BJ (cell line): ENCODE data around the gene PRKD1. TPM values are rescaled to one million over a fixed set of nuclear protein-coding genes. Genes with fewer than 3 reads are reported as not detected.

Source experiments
- CTCF ChIA-PET: fragments of 350-600 bp; formaldehyde crosslinking; extraction: SDS; loops from one replicate; lab custom pipeline; 2021; ENCODE audit warnings: antibody characterized with exemption, inconsistent platforms; lab: Yijun Ruan, JAX
- POLR2A ChIA-PET: fragments of 300-600 bp; sonication (Branson Sonifier 250); formaldehyde crosslinking; extraction: SDS; loops from one replicate; lab custom pipeline; 2021; ENCODE audit warnings: antibody characterized with exemption; lab: Charles Lee
- DNase-seq: peaks from one replicate; pipeline ENCODE4 v3.0.0-alpha.2; 2011; ENCODE audit warnings: low read depth
- H3K27me3 ChIP-seq: 2 replicates; pipeline ENCODE4 v1.6.0; 2011; ENCODE audit warnings: low read length; ENCODE audit not compliant: control insufficient read depth, insufficient read depth
- H3K36me3 ChIP-seq: 2 replicates; pipeline ENCODE4 v1.5.1; 2011; ENCODE audit warnings: low read length; ENCODE audit not compliant: control insufficient read depth, insufficient read depth
- H3K4me3 ChIP-seq: 2 replicates; pipeline ENCODE4 v1.5.1; 2011; ENCODE audit warnings: low read depth, mild to moderate bottlenecking, control low read depth, low read length
- polyA plus RNA-seq: library from polyadenylated mRNA; depleted of rRNA; stranded (reverse); fragments of >200 nt; gene quantifications from 2 replicates; pipeline ENCODE4 v1.2.3, GENCODE V29; 2011
- TF ChIP-seq, protein P1 (sequence below): IDR thresholded peaks from 2 replicates; pipeline ENCODE4 v1.5.1; 2011; ENCODE audit warnings: low read depth, mild to moderate bottlenecking, control low read depth, inconsistent platforms, low read length, moderate library complexity; ENCODE audit not compliant: insufficient read depth

The PRKD1 gene
- polyA plus RNA-seq, 1 experiment, result 19.8 TPM

DNA sequence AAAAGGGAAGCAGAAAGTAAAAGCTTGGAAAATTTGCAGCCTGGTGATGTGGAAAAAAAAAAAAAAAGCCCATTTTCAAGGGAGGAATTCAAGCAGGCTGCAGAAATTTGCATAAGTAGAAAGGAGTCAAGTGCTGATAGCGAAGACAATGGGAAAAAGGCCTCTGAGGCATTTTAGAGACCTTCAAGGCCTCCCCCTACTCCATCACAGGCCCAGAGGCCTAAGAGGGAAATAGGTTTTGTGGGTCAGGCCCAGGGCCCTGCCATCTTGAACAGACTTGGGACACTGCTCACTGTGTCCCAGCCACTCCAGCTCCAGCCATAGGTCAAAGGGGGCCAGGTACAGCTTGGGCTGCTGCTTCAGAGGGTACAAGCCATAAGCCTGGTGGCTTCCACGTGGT, 13.8 kb upstream of the PRKD1 start:
- no peak for DNase-seq
- Histone ChIP-seq H3K4me3 (no peak overlapping the region), H3K36me3 (no peaks in the 10 kb centered on the region), H3K27me3 (no peaks in the 10 kb centered on the region)
- CTCF ChIA-PET, result interaction anchor here (1.2 kb wide), 1 partner anchor 12 kb away, joined by 4 read pairs; no protein-coding TSS in a partner anchor
- TF ChIP-seq, protein P1, sequence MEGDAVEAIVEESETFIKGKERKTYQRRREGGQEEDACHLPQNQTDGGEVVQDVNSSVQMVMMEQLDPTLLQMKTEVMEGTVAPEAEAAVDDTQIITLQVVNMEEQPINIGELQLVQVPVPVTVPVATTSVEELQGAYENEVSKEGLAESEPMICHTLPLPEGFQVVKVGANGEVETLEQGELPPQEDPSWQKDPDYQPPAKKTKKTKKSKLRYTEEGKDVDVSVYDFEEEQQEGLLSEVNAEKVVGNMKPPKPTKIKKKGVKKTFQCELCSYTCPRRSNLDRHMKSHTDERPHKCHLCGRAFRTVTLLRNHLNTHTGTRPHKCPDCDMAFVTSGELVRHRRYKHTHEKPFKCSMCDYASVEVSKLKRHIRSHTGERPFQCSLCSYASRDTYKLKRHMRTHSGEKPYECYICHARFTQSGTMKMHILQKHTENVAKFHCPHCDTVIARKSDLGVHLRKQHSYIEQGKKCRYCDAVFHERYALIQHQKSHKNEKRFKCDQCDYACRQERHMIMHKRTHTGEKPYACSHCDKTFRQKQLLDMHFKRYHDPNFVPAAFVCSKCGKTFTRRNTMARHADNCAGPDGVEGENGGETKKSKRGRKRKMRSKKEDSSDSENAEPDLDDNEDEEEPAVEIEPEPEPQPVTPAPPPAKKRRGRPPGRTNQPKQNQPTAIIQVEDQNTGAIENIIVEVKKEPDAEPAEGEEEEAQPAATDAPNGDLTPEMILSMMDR, result no peak
- POLR2A ChIA-PET, result no interaction called here

DNA sequence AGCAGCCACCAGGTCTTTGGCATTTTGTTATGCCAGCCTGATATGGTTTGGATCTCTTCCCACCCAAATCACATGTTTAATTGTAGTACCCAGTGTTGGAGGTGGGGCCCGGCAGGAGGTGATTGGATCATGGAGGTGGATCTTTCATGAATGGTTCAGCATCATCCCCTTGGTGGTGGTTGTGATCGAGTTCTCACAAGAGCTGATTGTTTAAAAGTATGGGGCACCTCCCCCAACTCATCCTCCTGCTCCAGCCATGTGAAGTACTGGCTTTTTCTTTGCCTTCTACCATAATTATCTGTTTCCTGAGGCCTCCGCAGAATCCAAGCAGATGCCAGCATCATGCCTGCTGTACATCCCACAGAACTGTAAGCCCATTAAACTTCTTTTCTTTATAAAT, 12.8 kb upstream of the PRKD1 start:
- TF ChIP-seq, protein P1, result no peak
- H3K27me3 ChIP-seq, result no peaks in the 10 kb centered on the region
- ChIA-PET CTCF (interaction anchor here (0.6 kb wide), 1 partner anchor 330 kb away, joined by 3 read pairs; no protein-coding TSS in a partner anchor), POLR2A (no interaction called here)
- no peak overlapping the region for H3K4me3 ChIP-seq
- no peaks in the 10 kb centered on the region for H3K36me3 ChIP-seq
- no peak for DNase-seq

DNA sequence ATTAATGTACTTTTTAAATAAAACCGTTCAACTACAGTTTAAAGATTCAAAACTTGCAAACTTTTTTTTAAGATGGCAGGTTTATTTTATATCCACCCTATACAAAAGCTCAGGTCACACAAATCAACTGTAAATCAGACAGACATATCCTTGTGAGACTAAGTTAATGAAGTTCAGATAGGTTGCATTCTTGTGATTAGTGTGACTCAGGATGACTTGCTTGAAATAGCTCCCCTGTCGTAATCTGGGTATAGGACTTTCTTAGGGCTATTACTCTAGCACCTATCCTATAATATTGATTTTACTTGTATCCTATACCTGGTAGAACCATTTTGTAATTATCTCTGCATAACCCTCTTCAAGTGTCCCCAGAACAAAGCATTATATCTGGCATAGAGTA, 9.5 kb upstream of the PRKD1 start:
- no peak for DNase-seq
- ChIA-PET CTCF (interaction anchor here (0.6 kb wide), 1 partner anchor 228 kb away, joined by 3 read pairs; no protein-coding TSS in a partner anchor), POLR2A (no interaction called here)
- H3K27me3 ChIP-seq, result no peaks in the 10 kb centered on the region
- TF ChIP-seq, protein P1, result no peak
- no peak overlapping the region for H3K4me3 ChIP-seq
- H3K36me3 ChIP-seq, result no peaks in the 10 kb centered on the region

DNA sequence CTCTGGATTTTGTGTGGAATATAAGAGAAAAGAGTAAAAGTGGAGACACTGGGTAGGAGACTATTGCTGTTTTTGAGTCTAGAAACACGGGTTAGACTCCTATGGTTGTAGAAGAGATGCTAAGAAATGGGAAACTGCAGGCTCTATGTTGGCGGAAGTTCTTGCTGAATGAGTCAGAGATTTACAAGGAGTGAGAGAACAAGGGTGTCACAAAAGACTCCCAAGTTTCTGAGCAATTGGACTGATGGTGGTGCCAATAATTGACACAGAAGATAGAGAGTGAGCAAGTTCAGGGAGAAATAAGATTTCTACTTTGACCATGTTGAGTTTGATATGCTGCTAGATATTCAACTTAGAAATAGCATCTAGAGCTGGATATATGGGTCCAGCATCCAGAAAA, 2.6 kb upstream of the PRKD1 start:
- Histone ChIP-seq H3K36me3 (no peaks in the 10 kb centered on the region), H3K4me3 (no peak overlapping the region), H3K27me3 (no peaks in the 10 kb centered on the region)
- peak; percentile 14 for DNase-seq
- POLR2A ChIA-PET, result no interaction called here
- TF ChIP-seq, protein P1, result no peak
- CTCF ChIA-PET, result no interaction called here

DNA sequence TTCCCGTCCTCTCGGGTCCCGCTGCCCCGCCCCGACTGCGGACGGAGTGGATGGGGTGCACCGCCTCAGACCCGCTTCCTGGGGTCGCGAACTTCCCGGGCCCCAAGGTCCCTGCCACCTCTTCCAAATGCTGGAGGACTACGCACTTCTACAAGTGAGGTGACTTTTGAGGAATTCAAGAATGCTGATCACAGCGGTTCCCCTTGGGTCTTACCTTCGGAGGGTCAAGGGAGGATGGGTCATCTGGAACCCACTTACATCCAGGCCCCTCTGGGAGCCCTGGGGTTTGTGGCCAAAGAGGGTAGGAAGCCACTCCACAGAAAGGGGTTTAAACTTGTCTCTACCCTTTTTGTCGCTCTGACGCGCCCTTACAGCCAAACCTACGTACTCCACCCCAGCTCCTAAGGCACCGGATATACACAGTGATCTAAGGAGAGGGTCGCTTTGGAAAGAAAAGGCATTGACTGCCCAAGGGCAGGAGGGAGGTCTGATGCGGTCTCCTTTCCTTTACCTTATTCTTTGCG, 532 bp upstream of the PRKD1 start:
- Histone ChIP-seq H3K36me3 (no peaks in the 10 kb centered on the region), H3K4me3 (peak overlapping the region; percentile 62), H3K27me3 (no peaks in the 10 kb centered on the region)
- POLR2A ChIA-PET, result no interaction called here
- CTCF ChIA-PET, result interaction anchor here (1.0 kb wide), 1 partner anchor 23 kb away, joined by 7 read pairs; no protein-coding TSS in a partner anchor
- TF ChIP-seq, protein P1, result no peak
- DNase-seq, result no peak
